Activated CD4-positive, alpha-beta T cell treated with anti-CD3 and anti-CD28 coated beads, Interleukin-2, Interleukin-6, amounts not matched to agents 100 ng/mL and 50 ng/mL, durations not matched to agents 16 hours and 8 hours (primary cell): Measurements from ENCODE around the gene BABAM2.
A peak's percentile ranks its signal among the peaks of the same experiment; 100 is the strongest.
"Not testable (repeated sequence)": the region's sequence is repeated elsewhere in the genome, so short reads cannot be mapped to it uniquely, and the experiment has no call there.

Experiments used
- DNase-seq: peaks from one replicate; pipeline ENCODE4 v3.0.0-alpha.2; 2020

The BABAM2 gene

GRCh38 chr2:27890146-27890923, at the start of gene BABAM2, which contains the start of gene RBKS:
TSS of gene BABAM2 (plus strand) at chr2:27890729. CDS start at chr2:27894557, 3,828 bp downstream.
TSS of gene RBKS (minus strand) at chr2:27890387. CDS start at chr2:27890345, 42 bp downstream.
- DNase-seq, result peak; percentile 92

DNA sequence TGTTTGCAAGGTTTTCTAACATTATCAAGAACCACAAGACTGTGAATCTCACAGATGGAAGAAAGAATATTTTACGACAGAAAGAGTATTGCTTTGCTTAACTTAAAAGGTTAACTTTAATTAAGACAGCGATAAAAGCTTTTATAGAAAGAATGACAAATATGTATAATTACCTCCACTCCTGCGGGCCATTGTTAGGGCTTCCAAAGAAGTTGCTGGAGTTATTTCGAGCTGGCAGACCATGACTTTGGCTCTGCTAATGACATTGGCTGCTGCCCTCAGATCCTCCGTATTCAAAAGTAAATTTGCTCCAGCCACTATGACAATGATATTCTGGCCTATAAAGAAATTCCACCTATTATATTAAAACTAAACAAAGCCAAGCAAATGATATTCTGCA, 47.6 kb upstream of the BABAM2 start:
- DNase-seq, result no peak

- DNase-seq, result no peak
Observed at GRCh38 chr2:27843992-27844391, 46.5 kb upstream of the BABAM2 start.

GRCh38 chr2:27844821-27845255, 45.7 kb upstream of the BABAM2 start:
- DNase-seq, result no peak

DNA sequence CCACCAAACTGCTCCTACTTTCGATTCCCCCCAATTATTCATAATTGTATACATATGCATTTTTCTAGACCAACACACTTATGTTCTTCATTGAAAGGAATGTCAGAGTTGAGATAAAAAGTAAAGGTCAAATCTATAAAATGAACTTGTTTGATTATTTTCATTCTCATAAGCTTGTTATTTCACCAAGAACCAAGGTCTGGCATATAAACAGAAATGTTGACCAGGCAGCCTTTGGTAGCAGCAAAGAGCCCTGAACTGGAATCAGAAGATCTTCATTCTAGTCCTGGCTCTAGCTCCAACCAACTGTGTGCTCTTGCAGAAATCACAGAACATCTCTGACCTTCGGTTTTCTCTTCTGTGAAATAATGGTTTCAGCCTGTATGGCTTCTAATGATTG, 43.2 kb upstream of the BABAM2 start:
- no peak for DNase-seq

DNA sequence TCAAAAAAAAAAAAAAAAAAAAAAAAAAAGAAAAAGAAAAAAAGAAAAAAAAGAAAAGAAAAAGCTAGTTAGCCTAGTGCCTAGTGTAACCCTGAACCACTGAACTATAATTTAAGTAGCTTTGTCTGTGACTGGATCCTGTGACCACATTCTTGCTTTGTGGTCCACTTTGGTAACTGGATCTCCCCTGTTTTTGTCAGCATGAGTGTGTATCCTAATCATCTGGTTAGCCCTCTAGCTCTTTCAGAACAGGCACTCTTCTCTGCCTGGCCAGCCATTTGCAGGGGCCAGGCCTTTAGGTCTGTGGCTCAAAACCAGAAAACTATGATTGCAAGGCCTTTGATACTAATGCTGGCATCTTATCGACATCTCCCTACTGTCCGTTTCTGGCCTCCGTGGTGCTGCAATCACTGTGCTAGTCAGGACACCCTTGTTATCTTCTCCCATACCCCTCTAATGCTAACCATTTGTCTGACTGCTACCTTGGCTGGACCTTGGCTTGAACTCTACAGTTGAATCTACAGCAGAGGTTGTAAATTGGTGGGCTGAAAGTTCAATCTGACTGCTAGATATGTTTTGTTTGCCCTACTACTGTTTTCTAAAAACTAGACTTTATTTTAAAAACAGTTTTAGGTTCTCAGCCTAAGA, 40.8 kb upstream of the BABAM2 start:
- no peak for DNase-seq

DNA sequence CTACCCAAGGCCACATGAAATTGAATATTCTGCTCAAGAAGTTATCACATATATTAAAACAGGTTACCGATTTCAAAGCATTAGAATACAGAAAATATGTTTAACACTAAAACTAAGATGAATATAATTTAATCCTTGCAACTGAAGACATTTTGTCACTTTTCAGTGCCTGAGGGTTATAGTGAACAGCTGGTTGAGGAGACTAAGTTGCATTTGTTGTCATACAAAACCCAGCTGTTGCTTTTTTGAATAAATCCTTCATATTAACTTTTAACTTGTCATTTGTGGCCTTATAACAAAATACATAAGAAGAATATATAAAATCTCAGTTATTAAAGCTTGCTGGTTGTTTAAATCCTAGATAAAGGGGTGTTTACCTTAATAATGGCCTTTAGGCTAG, 37.8 kb upstream of the BABAM2 start:
- DNase-seq, result no peak

DNA sequence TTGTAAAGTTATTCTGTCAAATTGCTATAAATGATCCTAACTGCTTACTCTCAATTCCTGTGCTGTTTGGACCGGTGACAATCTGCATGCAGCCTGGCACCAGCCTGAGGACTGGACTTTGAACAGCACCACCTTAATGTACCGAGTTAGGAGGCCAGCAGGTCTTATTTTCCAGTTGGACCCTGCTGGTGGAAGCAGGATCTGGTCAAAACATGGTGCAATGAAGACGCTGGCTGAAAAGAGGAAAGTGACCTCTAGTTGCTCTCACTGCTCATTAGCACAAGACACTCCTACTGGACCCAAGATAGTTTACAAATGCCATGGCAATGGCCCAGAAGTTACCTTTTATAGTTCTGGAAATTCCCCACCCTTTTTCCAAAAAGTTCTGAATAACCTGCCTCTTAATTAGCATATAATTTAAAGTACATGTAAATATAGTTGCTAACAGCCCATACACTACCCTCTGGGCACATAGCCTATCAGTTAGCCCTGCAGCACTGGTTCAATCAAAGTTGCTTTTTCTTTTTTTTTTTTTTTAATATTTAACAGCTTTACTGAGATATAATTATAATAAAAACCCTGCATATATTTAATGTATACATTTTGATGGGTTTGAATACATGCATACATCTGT, 36.2 kb upstream of the BABAM2 start:
- no peak for DNase-seq

GRCh38 chr2:27855476-27855875, 35.1 kb upstream of the BABAM2 start:
- DNase-seq, result peak; percentile 31

DNA sequence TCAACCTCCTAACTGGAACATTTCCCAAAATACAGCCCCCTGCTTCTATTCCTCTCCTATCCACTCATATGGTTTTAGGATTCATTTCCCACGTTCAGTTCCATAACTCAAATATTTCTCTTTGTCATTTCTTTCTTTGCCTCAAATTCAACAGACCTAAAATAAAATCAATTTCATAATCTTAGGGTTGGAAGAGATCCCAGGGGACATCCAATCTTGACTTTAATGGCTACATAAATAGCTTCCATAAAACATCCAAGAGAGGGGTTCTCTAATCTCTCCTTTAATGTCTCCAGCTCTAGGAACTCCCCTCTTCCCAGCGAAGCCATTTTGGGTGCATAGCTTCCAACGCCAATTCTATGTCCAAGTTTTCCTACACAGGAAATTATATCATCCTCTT, 34.1 kb upstream of the BABAM2 start:
- no peak for DNase-seq

- no peak for DNase-seq
Observed at GRCh38 chr2:27856956-27857355, 33.6 kb upstream of the BABAM2 start.

DNA sequence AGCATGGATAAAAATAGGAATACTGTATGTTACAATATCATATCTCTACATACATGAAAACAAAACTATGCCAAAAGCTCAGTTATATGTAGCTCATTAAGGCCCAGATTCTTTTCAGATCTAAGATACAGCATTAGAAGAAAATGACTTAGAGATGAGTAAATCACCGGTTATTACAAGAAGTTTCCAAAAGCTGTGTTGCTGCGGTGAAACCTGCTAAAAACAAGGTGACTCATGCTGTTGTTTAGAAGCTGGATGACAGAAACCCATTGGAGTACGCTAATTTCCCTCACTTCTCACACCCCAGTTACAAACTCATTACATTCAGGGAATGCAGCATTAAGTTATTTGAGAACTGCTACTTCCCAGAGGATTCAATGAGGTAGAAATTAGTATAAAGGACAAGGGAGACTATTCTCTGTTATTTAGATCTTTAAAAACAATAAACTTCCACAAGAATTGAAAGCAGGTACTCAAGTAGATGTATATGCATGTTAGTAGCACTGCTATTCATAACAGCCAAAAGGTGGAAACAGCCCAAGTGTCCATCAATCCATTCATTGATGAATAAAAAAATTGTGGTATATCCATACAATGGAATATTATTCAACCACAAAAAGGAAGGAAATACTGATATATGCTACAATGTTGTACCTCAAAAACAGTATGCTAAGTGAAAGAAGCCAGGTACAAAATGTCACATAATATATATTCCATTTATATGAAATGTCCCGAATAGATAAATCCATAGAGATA, 32.9 kb upstream of the BABAM2 start:
- DNase-seq, result peak; percentile 76

- DNase-seq, result peak; percentile 61
Observed at GRCh38 chr2:27860111-27860510, 30.4 kb upstream of the BABAM2 start.

- no peak for DNase-seq
Observed at GRCh38 chr2:27863146-27863545, 27.4 kb upstream of the BABAM2 start.

DNA sequence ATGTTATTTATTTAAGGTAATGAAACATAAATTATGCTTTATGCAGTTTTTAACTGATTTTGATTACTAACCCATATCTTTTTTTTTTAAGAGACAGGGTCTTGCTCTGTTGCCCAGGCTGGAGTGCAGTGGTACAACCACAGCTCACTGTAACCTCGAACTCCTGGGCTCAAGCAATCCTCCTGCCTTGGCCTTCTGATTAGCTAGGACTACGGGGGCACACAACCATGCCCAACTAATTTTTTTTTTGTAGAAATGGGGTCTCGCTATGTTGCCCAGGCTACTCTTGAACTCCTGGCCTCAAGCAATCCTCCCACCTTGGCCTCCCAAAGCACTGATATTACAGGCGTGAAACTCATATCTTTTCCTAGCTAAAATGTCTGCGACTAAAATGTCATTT, 26.6 kb upstream of the BABAM2 start:
- DNase-seq, result not testable (repeated sequence)

DNA sequence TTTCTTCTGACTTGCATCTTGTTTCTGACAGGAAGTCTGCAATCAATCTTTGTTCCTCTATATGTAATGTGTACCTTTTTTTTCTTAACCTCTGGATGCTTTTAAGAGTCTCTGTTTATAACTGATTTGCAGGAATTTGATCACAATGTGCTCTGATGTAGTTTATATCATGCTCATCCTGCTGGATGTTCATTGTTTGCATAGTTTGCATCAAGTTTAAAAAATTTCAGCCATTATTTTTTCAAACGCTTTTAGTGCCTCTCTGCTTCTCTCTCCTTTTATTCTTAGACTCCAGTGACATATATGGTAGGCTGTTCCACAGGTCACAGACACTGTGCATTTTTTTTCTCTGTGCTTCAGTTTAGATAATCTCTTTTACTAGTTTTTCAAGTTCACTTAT, 24.3 kb upstream of the BABAM2 start:
- no peak for DNase-seq

DNA sequence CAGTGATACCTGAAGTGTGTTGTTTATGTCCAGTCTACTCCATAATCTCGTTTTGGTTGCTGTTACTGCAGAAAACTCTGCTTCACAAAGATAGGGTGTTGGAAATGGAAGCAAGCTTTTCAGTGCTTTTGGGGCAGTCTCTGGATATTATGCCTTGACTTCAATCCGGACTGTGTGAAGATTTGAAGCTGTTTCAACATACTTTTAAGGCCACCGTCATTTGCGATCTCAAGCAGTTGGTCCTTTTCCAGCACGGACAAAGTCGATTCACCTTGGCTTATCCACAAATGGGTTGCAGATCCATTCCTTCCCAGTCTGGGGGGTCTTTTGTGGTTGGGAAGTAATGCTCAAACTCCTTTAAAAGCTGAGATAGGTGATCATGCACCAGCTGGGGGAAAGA, 20.8 kb upstream of the BABAM2 start:
- no peak for DNase-seq

DNA sequence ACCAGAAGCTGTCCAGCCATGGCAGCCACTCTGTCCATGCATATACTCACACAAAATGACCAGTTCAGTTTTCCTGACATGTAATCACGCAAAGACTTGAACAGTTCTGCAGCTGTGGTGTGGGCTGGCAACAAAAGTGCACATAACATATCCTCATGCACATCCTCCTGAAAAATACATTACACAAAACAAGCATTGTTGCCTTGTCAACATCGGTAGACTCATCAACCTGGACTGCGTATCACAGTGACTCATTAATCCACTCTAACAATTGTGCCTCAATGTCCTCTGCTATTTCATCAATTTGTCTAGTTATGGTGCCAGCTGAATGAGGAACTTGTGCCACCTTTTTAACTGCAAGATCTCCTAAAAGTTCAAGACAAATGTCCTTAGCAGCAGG, 19.8 kb upstream of the BABAM2 start:
- no peak for DNase-seq

DNA sequence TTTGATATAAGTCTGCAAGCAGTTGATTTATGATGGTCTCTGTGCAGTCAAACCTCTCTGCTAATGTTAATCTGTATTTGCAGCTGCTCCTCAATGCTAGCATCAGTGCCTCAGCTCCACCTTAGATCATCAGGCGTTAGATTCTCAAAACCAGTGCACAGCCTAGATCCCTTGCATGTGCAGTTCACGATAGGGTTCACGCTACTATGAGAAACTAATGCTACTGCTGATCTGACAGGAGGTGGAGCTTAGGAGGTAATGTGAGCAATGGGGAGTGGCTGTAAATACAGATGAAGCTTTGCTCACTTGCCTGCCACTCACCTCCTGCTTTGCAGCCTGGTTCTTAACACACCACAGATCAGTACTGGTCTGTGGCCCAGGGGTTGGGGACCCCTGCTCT, 18.7 kb upstream of the BABAM2 start:
- no peak for DNase-seq

DNA sequence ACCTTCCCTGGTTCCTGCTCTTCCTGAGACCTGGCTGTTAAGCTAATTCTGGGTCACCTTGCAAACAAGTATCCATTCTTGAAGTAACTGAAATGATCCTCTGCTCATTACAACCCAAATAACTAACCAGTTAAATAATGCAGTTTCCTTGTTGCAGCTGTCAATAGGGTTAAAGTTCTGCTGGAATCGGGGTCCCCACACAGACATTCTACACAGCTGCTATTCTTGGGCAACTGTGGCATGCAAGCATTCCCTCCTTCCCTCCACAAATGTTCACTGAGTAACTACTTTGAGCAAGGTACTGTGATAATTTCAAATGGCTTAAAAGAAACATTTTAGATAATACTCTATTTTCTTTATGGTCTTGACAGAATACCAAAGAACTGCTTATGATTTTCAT, 17.4 kb upstream of the BABAM2 start:
- DNase-seq, result no peak

DNA sequence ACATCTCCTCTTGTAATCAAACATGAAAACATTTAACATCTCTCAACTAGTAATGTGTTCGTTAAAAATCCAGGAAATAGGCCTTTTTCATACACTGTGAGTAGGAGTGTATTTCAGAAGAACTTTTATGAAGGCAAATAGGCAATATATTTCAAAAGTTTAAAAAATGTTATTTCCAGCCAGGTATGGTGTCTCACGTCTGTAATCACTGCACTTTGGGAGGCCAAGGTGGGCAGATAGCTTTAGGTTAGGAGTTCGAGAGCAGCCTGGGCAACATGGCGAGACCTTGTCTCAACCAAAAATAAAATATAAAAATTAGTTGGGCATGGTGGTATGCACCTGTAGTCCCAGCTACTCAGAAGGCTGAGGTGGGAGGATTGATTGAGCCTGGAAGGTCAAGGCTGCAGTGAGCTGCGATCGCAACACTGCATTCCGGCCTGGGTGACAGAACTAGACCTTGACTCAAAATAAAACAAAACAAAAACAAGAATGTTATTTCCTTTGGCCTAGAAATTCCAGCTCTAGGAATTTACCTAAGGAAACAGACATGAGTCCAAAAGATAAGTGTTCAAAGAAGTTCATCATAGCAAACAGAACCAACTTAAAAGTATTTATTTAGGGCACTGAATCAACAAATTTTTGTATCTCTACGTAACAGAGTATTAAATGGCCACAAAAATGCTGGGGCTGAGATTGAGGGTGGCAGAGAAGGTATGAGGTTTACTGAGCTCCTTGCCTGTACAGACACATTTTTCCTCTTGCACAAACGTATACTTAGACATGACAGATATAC, 15.2 kb upstream of the BABAM2 start:
- no peak for DNase-seq

GRCh38 chr2:27878825-27879224, 11.7 kb upstream of the BABAM2 start:
- DNase-seq, result no peak
